HG03520 (cell line): Measurements from ENCODE around the gene ARID4B.
"Not testable (repeated sequence)": the region's sequence is repeated elsewhere in the genome, so short reads cannot be mapped to it uniquely, and the experiment has no call there.

Experiments used
- ATAC-seq: cut with Tn5 transposase; IDR thresholded peaks from one replicate; pipeline ENCODE4 v1.9.1; 2021; ENCODE audit warnings: mild to moderate bottlenecking, moderate library complexity; ENCODE audit not compliant: unreplicated experiment

The ARID4B gene

DNA sequence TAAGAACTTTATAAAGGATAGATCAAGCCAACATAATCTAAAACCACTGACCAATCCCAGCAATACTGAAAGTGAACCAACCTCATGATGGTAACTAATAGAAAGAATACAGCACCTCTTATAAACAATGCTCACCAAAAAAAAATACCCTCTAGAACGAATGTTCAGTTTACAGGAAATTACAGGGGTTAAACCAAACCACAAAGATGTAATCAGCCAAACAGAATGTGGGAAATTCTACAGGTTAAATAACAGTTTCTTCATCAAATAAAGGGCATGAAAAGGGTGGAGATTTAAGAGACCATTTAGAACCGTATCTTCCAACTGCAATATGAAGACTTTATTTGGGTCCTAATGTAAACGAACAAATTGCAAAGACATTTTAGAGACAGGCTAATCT, 30.4 kb downstream of the ARID4B start:
- ATAC-seq, result no peak

DNA sequence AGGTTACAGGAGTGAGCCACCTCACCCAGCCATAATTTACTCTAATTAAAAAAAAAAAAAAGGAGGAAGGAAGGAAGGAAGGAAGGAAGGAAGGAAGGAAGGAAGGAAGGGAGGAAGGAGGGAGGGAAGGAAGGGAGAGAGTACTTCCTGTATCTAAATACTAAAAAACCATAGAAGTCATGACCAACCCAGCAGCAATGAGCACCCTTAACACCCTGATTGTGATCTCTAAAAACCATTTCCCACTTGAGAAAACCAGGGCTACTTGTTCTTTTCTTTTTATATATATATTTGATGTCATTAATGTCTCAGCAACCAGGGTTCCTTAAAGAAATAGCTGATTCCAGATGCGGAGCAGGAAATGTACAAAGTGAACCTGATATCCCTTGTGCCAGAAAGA, 31.2 kb downstream of the ARID4B start:
- ATAC-seq, result no peak

DNA sequence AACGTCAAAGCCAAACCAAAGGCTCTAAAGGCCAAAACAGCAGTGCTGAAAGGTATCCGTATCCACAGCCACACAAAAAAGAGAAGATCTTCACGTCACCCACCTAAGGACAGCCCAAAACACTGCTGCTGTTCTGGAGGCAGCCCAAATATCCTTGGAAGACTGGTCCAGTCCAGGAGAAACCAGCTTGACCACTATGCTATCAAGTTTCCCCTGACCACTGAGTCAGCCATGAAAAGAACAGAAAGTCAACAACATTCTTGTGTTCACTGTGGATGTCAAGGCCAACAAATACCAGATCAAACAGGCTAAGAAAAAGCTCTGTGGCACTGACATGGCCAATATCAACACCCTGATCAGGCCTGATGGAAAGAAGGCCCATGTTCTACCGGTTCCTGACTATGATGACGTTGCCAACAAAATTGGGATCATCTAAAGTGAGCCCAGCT, 32.1 kb downstream of the ARID4B start:
- no peak for ATAC-seq

DNA sequence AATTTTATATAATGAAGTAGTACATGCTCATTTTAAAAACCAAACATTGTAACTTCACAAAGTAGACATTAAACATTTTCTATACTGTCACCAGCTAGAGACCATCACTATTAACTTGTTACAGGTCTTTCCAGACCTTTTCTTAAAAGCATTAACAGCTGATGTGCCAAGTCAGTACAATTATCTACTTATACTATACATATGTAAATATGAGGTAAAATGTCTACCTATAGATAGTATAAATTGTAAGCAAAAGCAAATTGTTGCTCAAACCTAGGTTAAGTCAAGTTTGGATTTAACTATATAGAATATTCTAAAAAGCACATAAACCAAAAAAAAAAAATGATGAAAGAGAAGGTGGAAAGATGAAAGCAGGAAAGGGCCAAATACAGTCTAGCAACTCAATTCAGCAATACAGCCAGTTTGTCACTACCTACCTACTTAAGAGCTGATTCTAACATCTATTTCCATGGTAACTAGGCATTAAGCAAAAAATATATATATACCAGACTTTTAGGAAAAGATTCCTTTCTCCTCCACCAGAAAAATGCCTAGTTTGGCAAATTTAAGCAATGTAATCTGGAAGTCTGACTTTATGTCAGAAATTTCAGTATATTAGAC, 34.5 kb downstream of the ARID4B start:
- ATAC-seq, result no peak

DNA sequence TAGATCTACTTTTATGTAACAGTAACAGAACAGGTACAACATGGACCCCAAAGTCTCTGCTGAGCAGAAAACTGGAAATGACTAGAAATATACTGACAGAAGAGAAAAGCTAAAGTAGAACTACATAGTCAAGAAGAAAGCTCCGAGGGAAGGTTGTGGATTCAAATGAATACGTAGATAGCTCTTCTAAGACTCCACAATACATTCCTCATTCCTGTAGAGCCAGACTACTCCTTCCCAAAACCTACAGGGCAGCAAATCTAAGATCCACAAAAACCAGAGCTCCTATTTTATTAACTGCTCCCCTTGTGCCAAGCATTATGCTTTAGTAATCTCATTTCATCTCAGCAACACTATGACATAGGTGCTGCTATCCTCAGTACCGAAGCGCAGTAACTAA, 35.2 kb downstream of the ARID4B start:
- ATAC-seq, result no peak

DNA sequence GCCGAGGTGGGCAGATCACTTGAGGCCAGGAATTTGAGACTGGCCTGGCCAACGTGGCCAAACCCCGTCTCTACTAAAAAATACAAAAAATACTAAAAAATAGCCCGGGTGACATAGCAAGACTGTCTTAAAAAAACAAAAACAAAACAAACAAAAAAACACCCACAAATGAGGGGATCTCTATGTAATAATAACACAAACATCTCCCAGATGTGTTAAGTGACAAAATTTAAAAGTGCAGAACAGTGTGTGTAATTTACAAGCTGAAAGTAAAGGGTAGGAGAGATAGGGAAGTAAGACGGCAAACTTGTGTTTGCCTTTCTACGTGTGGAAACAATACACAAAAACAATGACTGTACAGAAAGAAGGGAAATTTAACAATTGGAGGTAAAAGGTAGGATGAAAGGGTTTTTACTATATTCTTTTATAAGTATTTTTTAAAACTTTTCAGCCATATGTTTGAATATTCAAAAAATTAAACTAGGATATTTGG, 36.3 kb downstream of the ARID4B start:
- no peak for ATAC-seq

DNA sequence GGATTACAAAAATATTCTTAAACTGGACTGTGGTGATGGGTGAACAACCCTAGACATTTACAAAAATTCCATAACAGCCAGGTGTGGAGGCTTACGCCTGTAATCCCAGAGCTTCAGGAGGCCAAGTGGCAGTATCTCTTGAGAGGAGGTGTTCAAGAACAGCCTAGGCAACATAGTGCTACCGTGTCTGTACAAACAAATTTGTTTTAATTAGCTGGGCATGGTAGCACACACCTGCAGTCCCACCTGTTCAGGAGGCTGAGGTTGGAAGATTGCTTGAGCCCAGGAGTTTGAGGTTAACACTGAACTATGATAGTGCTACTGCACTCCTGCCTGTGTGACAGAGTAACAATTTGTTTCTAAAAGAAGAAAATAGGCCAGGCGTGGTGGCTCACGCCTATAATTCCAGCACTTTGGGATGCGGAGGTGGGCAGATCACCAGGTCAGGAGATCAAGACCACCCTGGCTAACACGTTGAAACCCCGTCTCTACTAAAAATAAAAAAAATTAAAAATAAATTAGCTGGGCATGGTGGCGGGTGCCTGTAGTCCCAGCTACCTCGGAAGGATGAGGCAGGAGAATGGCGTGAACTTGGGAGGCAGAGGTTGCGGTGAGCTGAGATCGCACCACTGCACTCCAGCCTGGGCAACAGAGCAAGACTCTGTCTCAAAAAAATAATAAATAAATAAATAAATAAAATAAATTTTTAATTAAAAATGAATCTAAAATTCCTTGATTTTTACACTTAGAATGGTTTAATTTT, 37.1 kb downstream of the ARID4B start:
- ATAC-seq, result no peak

DNA sequence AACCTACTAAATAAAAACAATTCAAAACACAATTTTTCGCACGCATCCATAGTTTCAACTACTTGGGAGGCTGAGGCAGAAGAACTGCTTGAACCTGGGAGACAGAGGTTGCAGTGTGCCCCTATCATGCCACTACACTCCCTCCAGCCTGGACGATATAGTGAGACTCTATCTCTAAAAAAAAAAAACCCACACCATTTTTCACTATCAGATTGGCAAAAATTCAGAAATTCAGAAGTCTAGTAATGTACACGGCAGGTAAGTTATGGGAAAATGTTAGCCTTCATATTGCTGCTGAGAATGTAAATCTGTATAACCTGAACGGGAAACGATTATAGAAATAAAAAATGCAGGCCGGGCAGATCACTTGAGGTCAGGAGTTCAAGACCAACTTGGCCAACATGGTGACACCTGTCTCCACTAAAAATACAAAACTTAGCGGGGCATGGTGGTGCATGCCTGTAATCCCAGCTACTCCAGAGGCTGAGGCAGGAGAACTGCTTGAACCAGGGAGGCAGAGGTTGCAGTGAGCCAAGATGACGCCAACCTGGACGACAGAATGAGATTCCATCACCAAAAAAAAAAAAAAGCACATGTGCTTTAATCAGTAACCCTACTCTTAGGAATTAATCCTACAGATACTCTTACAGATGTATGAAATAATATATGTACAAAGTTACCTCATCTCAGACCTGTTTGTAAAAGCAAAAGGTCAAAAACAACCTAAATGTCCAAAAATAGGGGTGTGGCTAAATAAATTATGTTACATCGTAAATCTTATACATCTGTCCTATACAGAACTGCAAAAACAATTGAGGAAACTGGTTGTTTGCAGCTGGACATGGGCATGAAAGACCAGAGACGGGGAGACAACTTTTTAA, 37.9 kb downstream of the ARID4B start:
- no peak for ATAC-seq

DNA sequence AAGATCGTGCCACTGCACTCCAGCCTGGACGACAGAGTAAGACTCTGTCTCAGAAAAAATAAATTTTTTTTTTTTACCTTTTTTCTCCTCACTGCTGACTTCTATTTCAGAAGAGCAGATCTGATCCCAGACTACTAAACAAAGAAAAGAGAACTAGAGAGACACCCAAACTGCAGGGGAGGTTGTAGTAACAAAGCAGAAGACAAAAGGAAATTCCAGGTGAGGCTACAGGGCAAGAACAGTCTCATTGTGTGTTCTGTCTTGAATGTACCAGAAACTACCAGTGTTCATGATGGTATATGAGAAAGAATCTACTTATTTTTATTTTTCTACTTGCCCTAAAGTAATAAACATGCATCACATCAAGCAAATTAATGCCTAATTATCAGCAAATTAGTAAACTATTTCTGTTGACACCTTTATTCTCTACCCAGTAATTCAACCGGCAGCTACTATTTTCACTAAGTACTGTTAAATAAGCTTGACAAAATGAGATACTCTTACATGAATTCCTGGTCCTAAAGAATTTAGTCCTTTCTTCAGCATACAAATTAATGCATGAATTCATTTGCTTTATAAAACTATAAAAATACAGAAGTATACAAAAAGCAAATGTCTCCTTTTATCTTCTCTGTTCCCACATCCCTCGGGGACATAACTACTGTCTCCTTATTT, 40.6 kb downstream of the ARID4B start:
- ATAC-seq, result no peak

DNA sequence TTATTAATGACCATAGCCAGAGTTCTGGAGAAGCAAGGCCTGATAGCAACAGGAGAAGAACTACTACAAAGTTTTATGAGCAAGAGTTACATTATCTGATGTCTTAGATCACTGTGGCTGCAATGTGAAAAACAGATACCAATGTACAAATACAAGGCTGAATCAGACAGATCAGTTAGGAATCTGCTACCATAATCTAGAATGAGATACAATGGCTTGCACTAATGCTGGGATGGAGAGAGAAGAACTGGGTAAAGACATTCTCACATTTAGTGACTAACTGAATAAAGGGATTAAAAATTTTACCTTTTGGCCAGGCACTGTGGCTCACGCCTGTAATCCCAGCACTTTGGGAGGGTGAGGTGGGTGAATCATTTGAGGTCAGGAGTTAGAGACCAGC, 41.3 kb downstream of the ARID4B start:
- ATAC-seq, result no peak

DNA sequence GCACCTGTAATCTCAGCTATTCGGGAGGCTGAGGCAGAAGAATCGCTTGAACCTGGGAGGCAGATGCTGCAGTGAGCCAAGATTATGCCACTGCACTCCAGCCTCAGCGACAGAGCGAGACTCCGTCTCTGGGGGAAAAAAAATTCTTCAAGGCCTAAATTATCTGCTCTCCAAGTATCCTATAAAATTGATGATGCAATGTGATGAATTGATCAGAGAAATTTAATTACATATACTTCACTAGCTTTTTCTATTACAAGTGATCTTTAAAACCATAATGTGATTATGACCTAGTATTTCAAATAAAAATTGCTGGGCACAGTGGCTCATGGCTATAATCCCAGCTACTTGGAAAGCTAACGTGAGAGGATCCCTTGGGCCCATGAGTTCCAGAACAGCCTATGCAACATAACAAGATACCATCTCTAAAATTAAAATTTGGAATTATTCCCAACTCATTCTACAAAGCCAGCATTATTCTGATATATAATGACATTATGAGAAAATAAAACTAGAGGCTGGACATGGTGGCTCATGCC, 43.7 kb downstream of the ARID4B start:
- ATAC-seq, result no peak

DNA sequence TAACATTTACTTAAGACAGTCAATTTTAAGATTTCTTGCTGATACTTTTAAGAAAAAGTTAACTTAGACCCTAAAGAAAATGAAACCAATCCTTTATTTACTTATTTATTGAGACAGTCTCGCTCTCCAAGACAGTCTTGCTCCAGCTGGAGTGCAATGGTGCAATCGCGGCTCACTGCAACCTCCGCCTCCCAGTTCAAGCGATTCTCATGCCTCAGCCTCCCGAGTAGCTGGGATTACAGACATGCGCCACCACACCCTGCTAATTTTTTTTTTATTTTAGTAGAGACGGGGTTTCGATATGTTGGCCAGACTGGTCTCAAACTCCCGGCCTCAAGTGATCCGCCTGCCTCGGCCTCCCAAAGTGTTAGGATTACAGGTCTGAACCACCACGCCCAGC, 44.3 kb downstream of the ARID4B start:
- ATAC-seq, result not testable (repeated sequence)

DNA sequence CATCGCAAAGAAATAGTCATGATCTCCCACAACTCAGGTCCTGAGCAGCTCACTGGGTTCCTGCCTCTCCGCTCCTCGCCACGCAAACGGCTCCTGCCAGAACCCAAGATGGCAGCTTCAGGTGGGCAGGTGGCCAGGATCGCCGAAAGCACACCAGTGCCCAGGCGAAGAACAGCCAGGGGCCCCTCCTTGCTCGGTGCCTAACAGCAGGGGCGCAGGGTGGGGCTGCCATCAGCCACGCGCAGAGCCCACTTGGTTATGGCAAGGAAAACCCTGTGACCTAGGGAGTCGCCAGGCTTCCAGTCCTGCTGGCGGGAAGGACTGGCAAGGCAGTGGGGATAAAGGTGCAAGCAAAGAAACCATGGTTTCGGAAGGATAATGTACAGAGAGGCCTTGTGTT, 47.5 kb downstream of the ARID4B start:
- no peak for ATAC-seq

DNA sequence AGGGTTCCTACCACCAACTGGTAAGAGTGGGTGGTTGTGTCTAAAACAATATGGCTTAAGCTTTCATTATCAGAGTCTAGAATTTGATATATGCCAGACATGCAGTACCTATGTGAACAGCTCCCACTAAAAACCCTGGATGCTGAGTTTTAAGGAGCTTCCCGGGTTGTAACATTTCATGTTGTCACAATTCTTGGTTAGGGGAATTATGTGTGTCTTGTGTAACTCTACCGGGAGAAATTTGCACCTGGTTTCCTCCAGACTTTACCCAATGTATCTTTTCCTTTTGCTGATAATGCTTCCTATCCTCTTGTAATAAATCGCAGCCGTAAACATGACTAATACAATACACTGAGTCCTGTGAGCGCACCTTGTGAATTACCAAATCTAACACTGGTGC, 48.3 kb downstream of the ARID4B start:
- ATAC-seq, result no peak

DNA sequence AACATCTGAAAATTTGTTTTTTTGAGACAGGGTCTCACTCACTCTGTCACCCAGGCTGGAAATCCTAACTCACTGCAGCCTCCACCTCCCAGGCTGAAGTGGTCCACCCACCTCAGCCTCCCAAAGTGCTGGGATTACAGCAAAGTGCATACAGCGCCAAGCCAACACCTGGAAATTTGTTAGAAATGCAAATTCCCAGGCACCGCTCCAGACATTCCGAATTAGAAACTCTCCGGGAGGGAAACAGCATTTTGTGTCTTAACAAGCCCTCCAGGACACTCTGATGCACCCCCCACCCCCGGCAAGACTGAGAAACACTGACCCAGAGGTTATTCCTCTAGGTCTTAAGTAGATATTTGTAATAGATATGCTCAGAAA, 49.1 kb downstream of the ARID4B start:
- ATAC-seq, result no peak

DNA sequence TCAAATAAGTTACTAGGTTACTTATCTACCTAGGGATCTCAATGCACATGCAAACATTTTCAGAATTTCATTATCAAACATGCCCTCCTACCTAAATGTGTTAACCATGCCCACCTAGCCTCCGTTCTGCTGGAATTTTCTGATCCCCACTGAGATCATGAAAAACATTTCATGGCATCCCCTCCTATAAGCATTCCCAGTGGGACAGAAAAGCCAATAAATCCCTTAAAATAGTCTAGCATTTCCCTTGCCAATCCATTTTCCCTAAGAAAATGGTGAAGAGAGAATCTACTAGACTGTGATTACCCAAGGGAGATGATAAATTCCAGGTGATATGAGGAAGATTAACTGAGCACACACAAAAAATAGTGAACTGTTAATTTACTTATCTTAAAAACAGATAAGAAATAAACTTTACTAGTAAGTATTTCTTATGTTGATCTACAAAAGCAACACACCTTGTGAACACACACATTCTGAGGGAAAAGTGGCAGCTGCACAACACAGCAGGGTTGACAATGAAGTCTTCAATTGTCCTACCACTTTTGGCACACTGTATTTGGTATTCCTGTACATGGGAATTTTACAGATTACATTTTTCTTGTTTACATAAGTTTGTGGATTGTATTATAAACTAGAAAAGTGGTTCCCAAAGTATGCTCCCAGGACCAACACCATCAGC, 49.6 kb downstream of the ARID4B start:
- no peak for ATAC-seq

DNA sequence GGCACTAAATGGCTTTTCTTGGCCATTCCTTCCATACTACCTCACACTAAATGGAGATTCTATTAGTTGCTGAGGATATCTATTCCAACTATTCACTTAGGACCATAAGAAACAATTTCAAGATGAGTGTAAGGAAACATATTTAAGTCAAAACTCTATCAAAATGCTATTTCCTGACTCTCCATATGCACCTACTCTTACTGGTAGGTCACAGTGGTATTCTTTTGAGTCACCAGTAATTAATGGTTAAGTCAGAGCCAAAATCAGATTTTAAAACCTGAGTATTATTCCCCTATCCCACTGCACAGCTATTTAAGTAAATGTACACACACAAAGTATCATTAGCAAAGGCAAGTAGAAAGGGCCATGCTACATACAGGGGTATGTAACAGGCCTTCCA, 50.3 kb downstream of the ARID4B start:
- ATAC-seq, result no peak

DNA sequence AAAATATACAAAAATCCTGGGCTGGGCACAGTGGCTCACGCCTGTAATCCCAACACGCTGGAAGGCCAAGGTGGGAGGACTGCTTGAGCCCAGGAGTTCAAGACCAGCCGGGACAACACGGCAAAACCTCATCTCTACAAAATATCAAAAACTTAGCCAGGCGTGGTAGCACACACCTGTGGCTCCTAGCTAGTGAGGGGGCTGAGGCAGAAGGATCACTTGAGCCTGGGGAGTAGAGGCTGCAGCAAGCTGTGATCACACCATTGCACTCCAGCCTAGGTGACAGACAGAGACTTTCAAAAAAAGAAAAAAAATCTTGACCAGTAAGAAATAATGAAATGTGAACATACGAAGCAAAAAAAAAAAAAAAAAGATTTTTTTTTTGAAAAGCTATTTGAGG, 52.1 kb downstream of the ARID4B start:
- ATAC-seq, result no peak

DNA sequence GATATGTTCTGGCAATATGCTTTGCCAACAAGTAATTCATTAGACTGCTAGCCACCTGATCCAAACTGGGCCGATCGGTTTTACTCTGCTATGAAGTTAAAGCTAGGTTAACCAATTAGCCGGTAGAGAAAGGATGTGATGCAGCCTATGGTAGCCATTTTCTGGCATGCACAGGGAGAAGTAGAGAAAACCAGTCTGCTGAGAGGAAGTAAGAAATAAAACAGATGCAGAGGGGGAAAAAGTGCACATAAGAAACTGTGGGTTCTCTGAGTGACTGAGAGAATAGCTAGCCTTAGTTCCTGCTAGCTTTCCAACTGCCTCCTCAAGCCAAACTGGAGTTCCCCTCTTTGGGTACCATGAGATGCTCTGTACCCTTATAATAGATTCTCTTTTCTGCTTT, 52.8 kb downstream of the ARID4B start:
- ATAC-seq, result no peak

DNA sequence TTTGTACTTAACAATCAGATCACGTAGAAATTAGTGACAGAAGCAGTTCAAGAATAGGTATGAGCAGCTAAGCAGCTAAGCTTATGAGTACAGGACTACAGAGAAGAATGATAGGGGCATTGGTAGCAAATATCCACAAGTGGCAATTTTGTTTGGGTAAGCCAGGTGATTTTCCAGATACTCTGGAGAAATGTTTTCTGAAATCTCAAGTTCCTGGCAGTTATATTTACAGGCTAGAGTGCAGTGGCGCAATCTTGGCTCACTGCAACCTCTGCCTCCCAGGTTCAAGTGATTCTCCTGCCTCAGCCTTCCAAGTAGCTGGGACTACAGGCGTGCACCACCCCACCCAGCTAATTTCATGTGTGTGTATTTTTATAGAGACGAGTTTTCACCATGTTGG, 55.1 kb downstream of the ARID4B start:
- no peak for ATAC-seq
